DMS114 treated with DMSO at 0.1 percent for 48 hours (cell line): ENCODE results near the gene CACFD1.

Experiments used
- DNase-seq: peaks from one replicate; lab custom pipeline; 2025; ENCODE audit not compliant: unreplicated experiment; lab: John Stamatoyannopoulos, UW

CACFD1 gene

GRCh38 chr9:133463864-133464615 lies 4.3 kb downstream of the CACFD1 start:
- DNase-seq = no peak

GRCh38 chr9:133464638-133465037 lies 4.9 kb downstream of the CACFD1 start:
- no peak for DNase-seq

DNA sequence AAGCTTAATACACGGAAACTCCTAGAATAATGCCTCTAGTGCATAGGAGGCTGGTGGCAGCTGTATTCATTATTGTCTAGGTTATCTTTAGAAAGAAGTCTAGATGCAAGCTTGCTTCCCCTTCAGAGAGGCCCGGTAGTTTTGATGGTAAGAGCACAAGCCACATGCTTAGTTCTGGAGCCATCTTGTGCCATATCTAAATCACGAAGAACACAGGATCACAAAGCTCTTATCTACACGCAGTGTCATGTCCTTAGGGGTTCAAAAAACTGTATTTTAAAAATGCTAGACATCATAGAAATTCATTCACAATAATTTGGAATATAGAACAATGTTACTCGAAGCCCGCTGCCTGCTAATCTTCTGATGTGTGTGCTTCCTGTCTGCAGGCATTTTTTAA lies 6.2 kb downstream of the CACFD1 start:
- no peak for DNase-seq

- no peak for DNase-seq
Measured at GRCh38 chr9:133467101-133467500, 7.3 kb downstream of the CACFD1 start.

DNA sequence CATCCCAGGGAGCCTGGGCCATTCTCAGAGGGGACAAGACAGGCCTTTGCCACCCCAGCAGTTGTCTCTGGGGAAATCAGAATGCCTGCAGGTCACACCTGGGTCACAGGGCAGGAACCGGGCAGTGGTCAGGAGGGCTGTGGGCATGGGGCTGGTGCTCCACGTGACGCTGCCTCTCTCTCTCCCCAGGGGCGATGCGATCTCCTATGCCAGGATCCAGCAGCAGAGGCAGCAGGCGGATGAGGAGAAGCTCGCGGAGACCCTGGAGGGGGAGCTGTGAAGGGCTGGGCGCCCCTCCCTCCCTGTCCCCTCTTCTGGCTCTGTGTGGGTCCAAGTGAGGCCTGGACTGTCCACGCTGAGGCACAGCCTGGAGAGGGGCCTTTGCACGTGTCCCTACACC lies 8.6 kb downstream of the CACFD1 start:
- DNase-seq = no peak

DNA sequence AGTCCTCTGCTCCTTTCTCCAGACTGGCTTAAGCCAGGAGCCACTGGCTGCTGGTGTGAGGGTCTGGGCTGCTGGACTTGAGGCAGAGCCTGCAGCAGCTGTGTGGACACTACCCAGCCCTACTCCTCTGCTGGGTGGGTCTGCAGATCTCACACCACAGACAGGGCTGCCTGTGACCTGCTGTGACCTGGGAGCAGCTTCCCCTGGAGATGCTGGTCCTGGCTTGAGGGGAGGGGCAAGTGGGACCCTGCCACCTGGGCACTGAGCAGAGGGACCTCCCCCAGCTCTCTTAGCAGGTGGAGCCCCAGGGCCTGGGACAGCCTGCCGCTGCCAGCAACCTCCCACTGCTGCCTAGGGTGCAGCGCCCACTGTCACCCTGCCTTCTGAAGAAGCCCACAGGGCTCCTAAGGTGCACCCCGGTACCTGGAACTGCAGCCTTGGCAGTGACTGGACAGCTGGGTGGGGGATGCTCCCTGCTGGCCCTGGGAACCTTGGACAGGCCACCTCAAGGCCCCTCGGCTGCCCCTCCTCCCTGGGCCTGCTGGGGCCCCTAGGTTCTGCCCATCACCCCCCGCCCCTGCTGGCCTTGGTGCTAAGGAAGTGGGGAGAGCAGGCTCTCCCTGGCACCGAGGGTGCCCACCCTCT lies 9.1 kb downstream of the CACFD1 start:
- no peak for DNase-seq

- no peak for DNase-seq
Measured at GRCh38 chr9:133470427-133470924, 10.7 kb downstream of the CACFD1 start.

DNA sequence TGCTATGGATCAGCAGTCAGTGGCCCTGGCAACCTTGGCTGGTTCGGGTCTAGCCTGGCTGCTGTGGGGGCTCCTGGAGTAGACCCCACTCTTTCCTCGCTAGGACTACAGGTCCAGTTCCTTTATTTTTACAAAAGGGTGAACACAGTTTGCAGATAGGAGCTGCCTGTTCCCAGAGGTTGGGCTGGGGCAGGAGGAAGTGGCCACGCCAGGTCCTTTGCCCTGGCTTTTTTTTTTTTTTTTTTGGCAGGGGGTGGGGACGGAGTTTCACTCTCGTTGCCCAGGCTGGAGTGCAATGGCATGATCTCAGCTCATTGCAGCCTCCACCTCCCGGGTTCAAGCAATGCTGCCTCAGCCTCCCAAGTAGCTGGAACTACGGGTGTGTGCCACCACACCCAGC lies 11.2 kb downstream of the CACFD1 start:
- no peak for DNase-seq

DNA sequence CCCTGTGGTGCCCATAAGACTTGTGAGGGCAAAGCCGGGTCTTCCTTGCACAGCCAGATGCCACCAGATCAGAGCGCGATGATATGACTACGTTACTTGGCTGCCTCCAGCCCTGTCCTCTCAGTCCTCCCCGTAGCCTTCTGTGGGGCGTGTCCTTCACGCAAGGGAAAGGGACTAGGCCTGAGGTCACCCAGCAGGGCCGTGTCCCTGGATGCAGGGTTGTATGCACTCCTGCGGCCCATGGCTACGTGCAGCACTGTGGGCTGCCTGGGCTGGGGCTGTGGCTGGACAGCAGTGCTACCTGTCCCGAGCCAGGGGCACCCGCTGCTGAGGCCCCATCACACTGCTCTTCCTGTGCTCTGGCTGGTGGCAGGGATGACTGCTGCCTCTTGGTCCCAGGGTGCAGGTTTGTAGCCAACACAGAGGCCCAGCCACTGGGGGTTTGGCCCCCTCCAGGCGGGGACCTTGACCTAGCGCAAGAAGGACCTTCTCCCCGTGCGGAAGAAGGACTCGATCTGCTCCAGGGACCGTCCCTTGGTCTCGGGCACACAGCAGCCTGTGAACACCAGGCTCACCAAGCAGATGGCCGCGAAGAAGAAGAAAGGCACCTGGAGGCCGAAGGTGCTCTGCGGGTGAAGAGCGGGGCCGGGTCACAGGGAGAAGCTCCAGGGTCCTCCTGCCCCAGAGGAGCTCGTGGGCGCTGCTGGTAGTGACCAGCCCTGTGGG lies 11.9 kb downstream of the CACFD1 start:
- no peak for DNase-seq

GRCh38 chr9:133472277-133472645 lies 12.5 kb downstream of the CACFD1 start:
- DNase-seq = no peak

GRCh38 chr9:133472753-133473378 lies 13.1 kb downstream of the CACFD1 start:
- no peak for DNase-seq

DNA sequence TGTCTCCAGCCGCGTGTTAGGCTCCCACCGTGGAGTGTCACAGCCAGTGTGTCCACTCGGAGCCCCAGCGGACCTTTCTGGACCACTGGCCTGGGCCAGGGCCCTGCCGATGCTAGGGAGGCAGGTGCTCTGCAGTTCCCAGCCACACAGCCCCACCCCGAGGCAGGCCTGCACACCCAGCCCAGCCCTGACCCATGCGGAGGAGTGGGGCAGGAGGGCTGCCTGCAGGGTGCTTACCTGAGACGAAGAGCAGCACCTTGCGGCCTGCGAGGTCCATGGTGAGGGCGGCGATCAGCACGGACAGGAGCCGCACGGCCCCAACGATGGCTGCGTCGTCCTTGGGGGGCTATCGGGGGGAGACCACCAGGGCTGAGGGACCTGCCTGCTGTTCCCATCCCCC lies 14.0 kb downstream of the CACFD1 start:
- no peak for DNase-seq

- no peak for DNase-seq
Measured at GRCh38 chr9:133474215-133474614, 14.4 kb downstream of the CACFD1 start.

DNA sequence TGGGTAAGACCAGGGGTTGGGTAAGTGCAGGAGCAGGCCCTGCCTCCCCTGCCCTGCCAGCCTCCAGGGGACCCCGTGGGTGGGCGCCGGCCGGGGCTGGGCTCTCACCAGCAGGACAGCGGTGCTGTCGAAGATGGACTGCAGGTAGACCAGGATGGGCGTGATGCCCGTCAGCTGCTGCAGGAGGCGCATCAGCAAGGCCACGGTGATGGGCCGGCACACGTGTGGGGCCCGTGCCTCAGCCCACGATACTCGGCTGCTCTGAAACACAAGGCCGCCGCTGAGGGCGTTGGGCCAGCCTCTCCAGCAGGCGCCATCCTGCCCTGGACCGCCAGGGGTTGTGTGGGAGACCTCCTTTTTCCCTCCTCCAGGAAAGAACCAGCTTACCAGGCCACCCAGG lies 15.1 kb downstream of the CACFD1 start:
- DNase-seq = no peak

- no peak for DNase-seq
Measured at GRCh38 chr9:133475292-133476012, 15.7 kb downstream of the CACFD1 start.

DNA sequence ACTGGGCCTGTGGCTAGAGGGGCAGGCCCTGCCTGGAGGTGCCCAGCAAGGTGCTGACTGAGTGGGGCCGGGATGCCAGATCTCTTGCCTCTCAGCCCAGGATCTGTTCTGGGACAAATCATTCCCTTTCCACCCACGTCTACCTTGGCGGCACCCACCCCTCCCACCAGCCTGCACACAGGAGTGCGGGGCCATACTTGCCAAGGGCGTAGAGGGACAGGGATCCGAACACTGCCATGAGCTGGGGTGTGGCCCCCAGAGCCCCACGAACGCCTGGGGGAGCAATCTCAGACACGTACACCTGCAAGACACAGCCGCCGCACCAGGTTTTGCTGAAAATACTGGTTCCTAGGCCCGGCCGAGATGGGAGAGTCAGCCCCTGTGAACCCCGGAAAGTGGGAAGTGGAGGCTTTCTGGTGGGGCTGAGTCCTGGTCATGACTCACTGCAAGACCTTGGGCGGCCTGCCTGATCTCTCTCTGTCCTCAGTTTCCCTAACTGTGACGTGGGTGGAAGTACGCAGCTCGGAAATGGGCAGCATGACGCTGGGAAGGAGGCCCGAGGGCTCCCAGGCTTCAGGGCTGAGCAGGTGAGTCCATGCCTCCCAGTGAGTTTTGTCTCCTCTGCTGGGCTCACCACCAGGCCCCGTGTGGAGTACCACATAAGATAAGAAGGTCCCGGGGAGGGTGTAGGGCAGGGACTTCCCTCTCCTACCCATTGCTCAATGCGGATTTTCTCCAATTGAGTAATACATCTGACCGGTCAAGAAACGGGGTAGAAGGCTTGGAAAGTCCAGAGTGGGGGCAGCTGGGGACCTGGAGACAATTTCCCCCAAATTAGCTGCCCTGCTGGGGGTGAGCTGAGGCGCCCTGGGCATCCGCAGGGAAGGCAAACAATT lies 16.5 kb downstream of the CACFD1 start:
- DNase-seq = no peak

- DNase-seq = no peak
Measured at GRCh38 chr9:133476941-133477340, 17.2 kb downstream of the CACFD1 start.

- no peak for DNase-seq
Measured at GRCh38 chr9:133477461-133477860, 17.7 kb downstream of the CACFD1 start.

DNA sequence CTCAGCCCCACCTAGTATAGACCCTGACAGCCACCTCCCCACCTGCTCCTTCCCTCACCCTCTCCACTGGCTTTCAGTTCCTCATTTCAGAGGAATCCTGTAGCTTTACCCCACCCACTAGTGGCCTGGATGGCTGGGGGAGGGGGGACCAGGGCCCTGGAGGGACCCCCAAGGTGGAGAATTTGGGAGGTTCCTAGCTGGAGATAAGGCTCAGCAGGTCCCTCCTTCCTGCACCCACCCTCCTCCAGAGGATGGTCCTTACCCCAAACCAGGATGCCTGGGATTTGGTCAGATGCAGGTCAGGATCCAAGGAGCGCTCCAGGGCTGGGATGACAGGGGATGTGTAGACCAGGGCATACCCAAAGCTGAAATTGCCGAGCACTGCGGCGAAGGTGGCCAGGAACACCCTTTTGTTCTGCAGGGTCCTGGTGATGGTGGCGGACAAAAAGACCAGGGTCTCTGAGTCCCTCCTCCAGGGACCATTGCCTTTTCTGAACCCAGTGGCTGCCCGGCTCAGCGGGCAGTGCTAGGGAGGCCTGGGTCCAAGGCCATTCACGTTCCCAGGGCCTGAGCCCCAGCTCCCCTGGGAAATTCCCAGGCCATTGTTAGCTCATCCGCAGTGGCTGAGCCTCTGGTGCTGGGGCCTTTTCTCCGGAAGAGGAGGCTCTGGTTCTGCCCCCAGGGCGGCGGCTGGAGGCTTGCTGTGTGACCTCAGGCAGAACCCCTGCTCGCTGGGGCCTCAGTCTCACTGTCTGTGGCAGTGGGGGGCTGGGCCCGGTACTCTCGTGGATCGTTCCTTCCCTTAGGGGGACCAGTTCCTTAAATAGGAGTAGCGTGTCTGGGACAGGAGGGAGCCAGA lies 18.4 kb downstream of the CACFD1 start:
- DNase-seq = no peak
